ENCODE data around the gene ACOXL. TPM values are rescaled to one million over a fixed set of nuclear protein-coding genes. Genes with fewer than 3 reads are reported as not detected.

ACOXL gene
- total RNA-seq, 4 donors from 2014 or later, result 0.64 TPM; not detected in 3

DNA sequence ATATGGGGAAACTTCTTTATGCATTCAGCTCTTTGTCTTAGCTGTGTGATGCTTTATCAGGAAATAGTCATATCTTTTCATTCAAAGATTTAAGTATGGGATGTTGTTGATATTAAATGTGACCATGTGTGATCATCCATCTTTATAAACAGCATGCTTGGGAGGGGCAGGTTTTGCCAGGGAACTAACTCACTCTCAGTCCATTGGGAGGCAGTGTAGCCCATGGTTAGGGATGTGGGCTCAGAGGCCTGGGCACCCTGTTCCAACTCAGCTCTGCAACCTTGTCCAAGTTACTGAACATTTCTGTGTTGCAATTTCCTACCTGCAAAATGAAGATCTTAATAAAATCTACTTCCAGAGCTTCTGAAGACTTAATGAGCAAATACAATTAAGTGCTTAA lies 296.3 kb downstream of the ACOXL start:
- H3K27me3 ChIP-seq, result peaks cover 2% of the 10 kb centered on the region
- no peak for DNase-seq (ENCODE audit: low spot score in 2 of 2)
- no peaks in the 10 kb centered on the region for H3K36me3 ChIP-seq
- H3K4me1 ChIP-seq, result peaks cover 12% of the 10 kb centered on the region
- TF ChIP-seq, protein P1, sequence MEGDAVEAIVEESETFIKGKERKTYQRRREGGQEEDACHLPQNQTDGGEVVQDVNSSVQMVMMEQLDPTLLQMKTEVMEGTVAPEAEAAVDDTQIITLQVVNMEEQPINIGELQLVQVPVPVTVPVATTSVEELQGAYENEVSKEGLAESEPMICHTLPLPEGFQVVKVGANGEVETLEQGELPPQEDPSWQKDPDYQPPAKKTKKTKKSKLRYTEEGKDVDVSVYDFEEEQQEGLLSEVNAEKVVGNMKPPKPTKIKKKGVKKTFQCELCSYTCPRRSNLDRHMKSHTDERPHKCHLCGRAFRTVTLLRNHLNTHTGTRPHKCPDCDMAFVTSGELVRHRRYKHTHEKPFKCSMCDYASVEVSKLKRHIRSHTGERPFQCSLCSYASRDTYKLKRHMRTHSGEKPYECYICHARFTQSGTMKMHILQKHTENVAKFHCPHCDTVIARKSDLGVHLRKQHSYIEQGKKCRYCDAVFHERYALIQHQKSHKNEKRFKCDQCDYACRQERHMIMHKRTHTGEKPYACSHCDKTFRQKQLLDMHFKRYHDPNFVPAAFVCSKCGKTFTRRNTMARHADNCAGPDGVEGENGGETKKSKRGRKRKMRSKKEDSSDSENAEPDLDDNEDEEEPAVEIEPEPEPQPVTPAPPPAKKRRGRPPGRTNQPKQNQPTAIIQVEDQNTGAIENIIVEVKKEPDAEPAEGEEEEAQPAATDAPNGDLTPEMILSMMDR (IDR thresholded peaks at IDR 0.05), result no peak
- no peak for TF ChIP-seq POLR2AphosphoS5 (IDR thresholded peaks at IDR 0.05)
- TF ChIP-seq EP300 (IDR thresholded peaks at IDR 0.05), result no peak
- no peak for TF ChIP-seq POLR2A (IDR thresholded peaks at IDR 0.05)
- H3K9me3 ChIP-seq, result no peaks in the 10 kb centered on the region
- H3K27ac ChIP-seq, result no peak overlapping the region
- no peak overlapping the region for H3K4me3 ChIP-seq

DNA sequence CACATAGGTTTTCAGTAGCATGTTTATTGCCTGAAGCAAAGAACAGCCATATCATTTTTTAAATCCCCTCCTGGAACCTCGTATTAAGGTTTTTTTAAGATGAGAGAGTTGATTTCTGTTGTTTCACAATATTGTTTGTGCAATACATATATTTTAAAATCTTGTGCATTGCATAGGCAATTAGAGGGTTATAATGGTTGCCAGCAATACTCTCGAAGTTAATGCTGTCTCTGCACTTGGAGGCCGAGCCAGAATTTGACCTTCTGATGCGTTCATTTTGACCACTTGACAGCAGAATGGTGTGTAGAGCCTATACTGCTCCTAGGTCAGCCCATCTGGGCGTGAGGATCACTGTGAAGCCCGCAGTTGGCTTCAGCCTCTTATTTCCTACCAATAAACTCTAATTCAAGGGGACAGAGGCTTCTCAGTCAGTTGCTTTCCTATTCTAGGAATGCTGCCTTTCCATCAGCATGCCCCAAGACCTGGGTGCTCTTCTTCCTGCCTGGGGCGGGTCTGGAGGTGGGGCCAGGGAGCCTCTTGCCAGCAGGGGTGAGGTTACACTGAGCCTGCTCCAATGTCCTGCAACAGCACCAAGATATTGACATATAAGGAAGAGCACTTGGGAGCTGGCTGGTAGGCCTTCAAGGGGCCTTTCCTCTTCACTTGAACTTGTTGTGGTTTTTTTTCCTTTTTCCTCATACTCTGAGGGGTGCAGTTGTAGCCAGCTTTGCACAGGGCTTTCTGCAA lies 297.0 kb downstream of the ACOXL start:
- H3K4me3 ChIP-seq, result no peak overlapping the region
- H3K9me3 ChIP-seq, result no peaks in the 10 kb centered on the region
- WGBS, result 57% methylated on average over 7 of the region's 7 CpGs
- H3K27me3 ChIP-seq, result peaks cover 2% of the 10 kb centered on the region
- no peaks in the 10 kb centered on the region for H3K36me3 ChIP-seq
- no peak overlapping the region for H3K27ac ChIP-seq
- TF ChIP-seq POLR2A (IDR thresholded peaks at IDR 0.05) (no peak), EP300 (IDR thresholded peaks at IDR 0.05) (no peak), POLR2AphosphoS5 (IDR thresholded peaks at IDR 0.05) (no peak)
- TF ChIP-seq, protein P1 (IDR thresholded peaks at IDR 0.05), result no peak
- peaks cover 12% of the 10 kb centered on the region for H3K4me1 ChIP-seq
- no peak for DNase-seq (ENCODE audit: low spot score in 2 of 2)

DNA sequence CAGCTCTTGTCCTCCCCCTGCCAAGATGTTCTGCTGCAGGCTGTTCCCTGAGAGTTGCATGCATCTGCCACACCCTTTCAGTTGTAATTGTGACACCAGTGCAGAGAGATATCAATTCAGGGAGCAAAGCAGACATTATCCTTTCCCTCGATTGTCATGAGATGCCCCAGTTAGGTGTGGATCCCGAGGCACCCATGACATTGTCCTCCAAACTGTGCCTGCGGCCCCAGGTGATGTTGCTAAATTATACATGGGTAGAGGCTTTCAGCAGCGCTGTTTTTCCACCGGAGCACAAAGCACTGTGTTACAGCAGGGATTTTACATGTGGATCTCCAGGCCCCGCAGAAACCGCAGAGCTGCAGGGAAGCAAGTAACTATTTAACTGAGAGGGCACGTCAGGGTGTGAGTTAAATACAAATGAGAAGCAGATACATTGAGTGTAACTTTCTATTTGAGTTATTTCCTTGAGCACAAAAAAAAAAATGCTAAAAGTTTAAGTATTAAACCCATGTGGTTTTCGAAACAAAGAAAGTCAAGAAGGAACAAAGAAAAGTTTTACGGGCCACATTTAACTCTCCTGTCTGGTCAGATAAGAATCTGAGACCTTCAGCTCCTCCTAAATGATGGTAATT lies 298.0 kb downstream of the ACOXL start:
- H3K27me3 ChIP-seq, result peaks cover 2% of the 10 kb centered on the region
- WGBS, result 40% methylated on average over 9 of the region's 10 CpGs
- H3K27ac ChIP-seq, result no peak overlapping the region
- no peak for DNase-seq (ENCODE audit: low spot score in 2 of 2)
- H3K4me3 ChIP-seq, result no peak overlapping the region
- TF ChIP-seq EP300 (IDR thresholded peaks at IDR 0.05) (no peak), POLR2A (IDR thresholded peaks at IDR 0.05) (no peak)
- TF ChIP-seq, protein P1 (IDR thresholded peaks at IDR 0.05), result no peak
- H3K4me1 ChIP-seq, result peaks cover 12% of the 10 kb centered on the region
- H3K9me3 ChIP-seq, result no peaks in the 10 kb centered on the region
- no peaks in the 10 kb centered on the region for H3K36me3 ChIP-seq

DNA sequence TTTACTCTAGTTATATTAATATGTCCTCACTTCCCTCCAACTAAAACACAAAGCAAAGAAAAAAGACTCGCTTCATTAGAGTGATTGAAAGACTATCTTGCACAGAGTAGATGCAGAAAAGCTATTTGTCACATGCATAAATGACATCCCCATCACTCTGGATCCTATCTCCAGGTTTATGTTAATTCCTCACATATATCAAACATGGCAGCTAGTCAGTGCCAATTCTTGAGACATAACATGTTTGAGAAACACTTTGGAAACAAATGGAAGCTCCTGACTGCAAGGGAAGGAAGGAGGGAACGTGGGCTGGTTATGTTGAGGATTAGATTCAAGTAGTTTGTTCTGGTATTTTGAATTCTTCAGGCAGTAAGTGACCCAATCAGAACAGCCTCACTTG lies 298.6 kb downstream of the ACOXL start:
- Histone ChIP-seq H3K36me3 (no peaks in the 10 kb centered on the region), H3K4me1 (peaks cover 12% of the 10 kb centered on the region), H3K27me3 (peaks cover 4% of the 10 kb centered on the region), H3K27ac (no peak overlapping the region), H3K4me3 (no peak overlapping the region), H3K9me3 (no peaks in the 10 kb centered on the region)
- TF ChIP-seq, protein P1 (IDR thresholded peaks at IDR 0.05), result no peak
- TF ChIP-seq POLR2AphosphoS5 (IDR thresholded peaks at IDR 0.05) (no peak), EP300 (IDR thresholded peaks at IDR 0.05) (no peak), POLR2A (IDR thresholded peaks at IDR 0.05) (no peak)
- WGBS, result 33% methylated on average over 2 of the region's 2 CpGs
- DNase-seq (ENCODE audit: low spot score in 2 of 2), result no peak
